Gastroesophageal sphincter (tissue), 4 donors: Measurements from ENCODE around the gene ADARB1. TPM values are rescaled to one million over a fixed set of nuclear protein-coding genes. Genes with fewer than 3 reads are reported as not detected.

Experiments
- ATAC-seq: fragments of 150-250 bp; one replicate; pipeline ENCODE4 v1.9.1; 2016; ENCODE audit warnings: mild to moderate bottlenecking, moderate library complexity
- H3K27ac ChIP-seq, 4 donors: fragments of 200-600 bp; sonication (generic) in 3 of 4; 1 replicate in 3 of 4; 2 replicates in 1 of 4; pipeline ENCODE4 v1.5.1; 2016 to 2019
- H3K27me3 ChIP-seq: fragments of 200-600 bp; sonication (generic); one replicate; pipeline ENCODE4 v1.5.1; 2019
- H3K36me3 ChIP-seq, 2 donors: fragments of 200-600 bp; sonication (generic); one replicate each; pipeline ENCODE4 v1.5.1; 2019; ENCODE audit warnings: control low read depth in 1 of 2
- H3K4me1 ChIP-seq, 3 donors: fragments of 200-600 bp; sonication (generic); 1 replicate in 2 of 3; 2 replicates in 1 of 3; pipeline ENCODE4 v1.5.1; 2016 to 2019; ENCODE audit warnings: control low read depth in 2 of 3
- H3K4me3 ChIP-seq, 2 donors: fragments of 200-600 bp; sonication (generic); one replicate each; pipeline ENCODE4 v1.5.1; 2019; ENCODE audit warnings: mild to moderate bottlenecking in 1 of 2, moderate library complexity in 1 of 2
- H3K9me3 ChIP-seq, 3 donors: fragments of 200-600 bp; sonication (generic); one replicate each; pipeline ENCODE4 v1.5.1; 2017 to 2019; ENCODE audit warnings: control low read depth in 2 of 3
- EP300 ChIP-seq: sonication (generic); formaldehyde crosslinking; IDR thresholded peaks from one replicate; pipeline ENCODE4 v1.6.1; 2017; ENCODE audit warnings: antibody characterized with exemption, mild to moderate bottlenecking
- POLR2A ChIP-seq, 2 donors: fragments of 450-650 bp; IDR thresholded peaks; one replicate each; pipeline ENCODE4 v1.6.1; 2017; ENCODE audit warnings: antibody characterized with exemption in 2 of 2, mild to moderate bottlenecking in 2 of 2, moderate library complexity in 1 of 2
- POLR2AphosphoS5 ChIP-seq: sonication (generic); formaldehyde crosslinking; IDR thresholded peaks from one replicate; pipeline ENCODE4 v1.6.1; 2017; ENCODE audit warnings: antibody characterized with exemption
- WGBS, 2 donors: methylation state at CpG; one replicate each; pipeline ENCODE4 v1.1.5; 2018; ENCODE audit warnings: low coverage in 1 of 2; 5-methylcytosine and 5-hydroxymethylcytosine counted together
- total RNA-seq, 4 donors: library from RNA; depleted of rRNA; stranded (reverse); fragments of >200 nt; gene quantifications; one replicate each; pipeline ENCODE4 v1.1.0, GENCODE V29; 2016
- TF ChIP-seq, protein P1 (sequence below), 4 experiments: fragments of 200-600 bp in 2 of 4; fragments of 450-650 bp in 2 of 4; sonication (generic) in 1 of 4; IDR thresholded peaks; one replicate each; pipeline ENCODE4 v1.5.1; 2017 to 2019; ENCODE audit warnings: antibody characterized with exemption in 4 of 4, mild to moderate bottlenecking in 2 of 4, moderate library complexity in 2 of 4

The ADARB1 gene
- total RNA-seq, 4 donors from 2014 or later = 136 to 228 (median 181) TPM

GRCh38 chr21:45196620-45197019 lies 122.2 kb downstream of the ADARB1 start:
- H3K27ac ChIP-seq = no peak overlapping the region
- H3K4me1 ChIP-seq = no peaks in the 10 kb centered on the region
- no peaks in the 10 kb centered on the region for H3K9me3 ChIP-seq
- WGBS, 2 donors = 89 to 97% methylated on average over 4 to 5 of the region's 5 CpGs
- TF ChIP-seq EP300 (no peak), POLR2AphosphoS5 (no peak), POLR2A (IDR thresholded peaks at IDR 0.05) (no peak)
- TF ChIP-seq, protein P1, sequence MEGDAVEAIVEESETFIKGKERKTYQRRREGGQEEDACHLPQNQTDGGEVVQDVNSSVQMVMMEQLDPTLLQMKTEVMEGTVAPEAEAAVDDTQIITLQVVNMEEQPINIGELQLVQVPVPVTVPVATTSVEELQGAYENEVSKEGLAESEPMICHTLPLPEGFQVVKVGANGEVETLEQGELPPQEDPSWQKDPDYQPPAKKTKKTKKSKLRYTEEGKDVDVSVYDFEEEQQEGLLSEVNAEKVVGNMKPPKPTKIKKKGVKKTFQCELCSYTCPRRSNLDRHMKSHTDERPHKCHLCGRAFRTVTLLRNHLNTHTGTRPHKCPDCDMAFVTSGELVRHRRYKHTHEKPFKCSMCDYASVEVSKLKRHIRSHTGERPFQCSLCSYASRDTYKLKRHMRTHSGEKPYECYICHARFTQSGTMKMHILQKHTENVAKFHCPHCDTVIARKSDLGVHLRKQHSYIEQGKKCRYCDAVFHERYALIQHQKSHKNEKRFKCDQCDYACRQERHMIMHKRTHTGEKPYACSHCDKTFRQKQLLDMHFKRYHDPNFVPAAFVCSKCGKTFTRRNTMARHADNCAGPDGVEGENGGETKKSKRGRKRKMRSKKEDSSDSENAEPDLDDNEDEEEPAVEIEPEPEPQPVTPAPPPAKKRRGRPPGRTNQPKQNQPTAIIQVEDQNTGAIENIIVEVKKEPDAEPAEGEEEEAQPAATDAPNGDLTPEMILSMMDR (IDR thresholded peaks at IDR 0.05) = no peak
- H3K36me3 ChIP-seq = peaks cover 0 to 87% of the 10 kb centered on the region in 2 donors
- no peaks in the 10 kb centered on the region for H3K27me3 ChIP-seq
- ATAC-seq = no peak
- H3K4me3 ChIP-seq = no peak overlapping the region

DNA sequence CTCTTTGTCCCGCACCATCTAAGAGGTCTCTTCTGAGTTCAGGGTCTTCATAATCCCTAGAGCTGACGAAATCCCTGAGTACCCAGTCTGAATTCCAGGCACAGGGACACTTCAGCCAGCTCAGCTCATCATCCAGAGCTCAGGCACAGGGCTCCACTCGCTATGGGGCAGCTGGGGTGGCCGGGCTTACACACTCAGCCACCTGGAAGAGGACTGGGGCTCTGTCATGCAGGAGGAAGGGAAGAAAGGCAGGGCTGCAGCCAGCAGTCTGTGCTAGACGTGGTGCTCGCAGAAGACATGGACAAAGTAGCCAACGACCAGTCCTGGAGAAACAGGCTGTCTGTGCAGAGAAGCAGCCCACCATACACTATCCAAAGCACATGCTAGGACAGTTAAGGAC lies 124.8 kb downstream of the ADARB1 start:
- Histone ChIP-seq H3K27ac (no peak overlapping the region), H3K9me3 (no peaks in the 10 kb centered on the region), H3K36me3 (peaks cover 0 to 92% of the 10 kb centered on the region in 2 donors), H3K4me3 (no peak overlapping the region), H3K27me3 (no peaks in the 10 kb centered on the region), H3K4me1 (no peaks in the 10 kb centered on the region)
- WGBS, 2 donors = 83 to 93% methylated on average over 3 of the region's 7 CpGs
- TF ChIP-seq POLR2AphosphoS5 (no peak), POLR2A (IDR thresholded peaks at IDR 0.05) (no peak), EP300 (no peak)
- TF ChIP-seq, protein P1 (IDR thresholded peaks at IDR 0.05) = no peak
- no peak for ATAC-seq

- H3K4me1 ChIP-seq = no peaks in the 10 kb centered on the region
- H3K36me3 ChIP-seq = peaks cover 0 to 92% of the 10 kb centered on the region in 2 donors
- H3K9me3 ChIP-seq = no peaks in the 10 kb centered on the region
- H3K4me3 ChIP-seq = no peak overlapping the region
- H3K27ac ChIP-seq = no peak overlapping the region
- TF ChIP-seq, protein P1 (IDR thresholded peaks at IDR 0.05) = no peak
- no peak for ATAC-seq
- 70% methylated on average over 2 of the region's 8 CpGs; no CpG with 5 or more reads in 1 of the 2 donors for WGBS, 2 donors
- no peaks in the 10 kb centered on the region for H3K27me3 ChIP-seq
These were observed 125.7 kb downstream of the ADARB1 start for GRCh38 chr21:45200031-45200430.

GRCh38 chr21:45200581-45201296 lies 126.4 kb downstream of the ADARB1 start:
- Histone ChIP-seq H3K27ac (no peak overlapping the region), H3K4me1 (no peaks in the 10 kb centered on the region), H3K36me3 (peaks cover 0 to 98% of the 10 kb centered on the region in 2 donors), H3K27me3 (no peaks in the 10 kb centered on the region), H3K4me3 (no peak overlapping the region), H3K9me3 (no peaks in the 10 kb centered on the region)
- TF ChIP-seq POLR2A (IDR thresholded peaks at IDR 0.05) = no peak
- TF ChIP-seq EP300 = no peak
- no peak for TF ChIP-seq POLR2AphosphoS5
- ATAC-seq = no peak
- 78 to 93% methylated on average over 3 to 6 of the region's 16 CpGs for WGBS, 2 donors

GRCh38 chr21:45202344-45202743 lies 128.0 kb downstream of the ADARB1 start:
- Histone ChIP-seq H3K27me3 (no peaks in the 10 kb centered on the region), H3K36me3 (peaks cover 0 to 100% of the 10 kb centered on the region in 2 donors)
- WGBS, 2 donors = 93% methylated on average over 5 of the region's 9 CpGs; no CpG with 5 or more reads in 1 of the 2 donors

GRCh38 chr21:45202889-45203288 lies 128.5 kb downstream of the ADARB1 start:
- H3K36me3 ChIP-seq = peaks cover 0 to 100% of the 10 kb centered on the region in 2 donors
- TF ChIP-seq POLR2AphosphoS5 (no peak), POLR2A (IDR thresholded peaks at IDR 0.05) (no peak), EP300 (no peak)
- TF ChIP-seq, protein P1 (IDR thresholded peaks at IDR 0.05) = no peak
- no peak overlapping the region for H3K27ac ChIP-seq
- no peaks in the 10 kb centered on the region for H3K9me3 ChIP-seq
- no peak overlapping the region for H3K4me3 ChIP-seq
- ATAC-seq = no peak
- no peaks in the 10 kb centered on the region for H3K4me1 ChIP-seq
- H3K27me3 ChIP-seq = no peaks in the 10 kb centered on the region
- 83 to 88% methylated on average over 7 to 13 of the region's 16 CpGs for WGBS, 2 donors

More at GRCh38 chr21:45202344-45202743, 128.0 kb downstream of the ADARB1 start:
- TF ChIP-seq EP300 (no peak), POLR2A (IDR thresholded peaks at IDR 0.05) (no peak)
- no peaks in the 10 kb centered on the region for H3K4me1 ChIP-seq
- no peak overlapping the region for H3K27ac ChIP-seq
- H3K9me3 ChIP-seq = no peaks in the 10 kb centered on the region
- no peak overlapping the region for H3K4me3 ChIP-seq
- no peak for ATAC-seq
